ENCODE results near the gene SERPINB1.

SERPINB1 gene

DNA sequence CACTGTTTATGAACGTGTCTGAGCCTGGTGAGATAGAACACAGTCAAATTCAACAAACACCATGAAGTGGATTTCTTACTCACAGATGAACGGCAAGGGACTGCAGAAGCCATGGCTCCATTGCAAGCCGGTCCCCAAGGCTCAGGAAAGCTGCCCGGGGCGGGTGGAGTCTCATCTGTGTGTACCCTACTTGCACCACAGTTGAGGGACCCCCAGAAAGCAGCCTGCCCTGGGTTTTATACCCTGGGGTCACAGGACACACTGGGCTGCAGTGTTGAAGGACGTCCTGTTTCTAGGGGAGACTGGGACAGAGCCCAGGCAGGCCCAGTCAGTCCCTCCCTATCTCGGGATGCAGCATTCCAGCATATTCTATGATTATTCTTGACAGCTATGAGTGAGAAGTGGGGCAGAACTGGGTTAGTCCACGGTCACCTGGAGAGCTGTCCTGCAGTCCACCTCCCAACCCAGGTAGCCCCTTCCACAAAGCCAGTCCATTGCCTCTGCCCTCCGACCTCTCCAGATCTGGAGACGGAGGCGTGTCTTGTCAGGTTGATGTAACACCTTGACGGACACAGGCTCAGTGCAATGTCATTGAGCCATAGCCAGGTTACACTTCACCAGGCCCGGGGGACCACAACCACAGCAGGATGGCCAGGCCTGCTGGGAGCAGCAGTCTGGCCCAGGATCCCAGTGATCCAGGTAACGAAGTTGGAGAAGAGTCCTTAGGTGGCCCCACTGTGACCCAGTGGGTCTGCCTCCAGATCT lies 40.9 kb downstream of the SERPINB1 start:
- no peak for TF ChIP-seq CTCF (IDR thresholded peaks at IDR 0.05; ENCODE audit: control extremely low read depth, extremely low read depth, low read depth, missing control alignments)
- no peak for DNase-seq (ENCODE audit: extremely low spot score)
- ChIA-PET POLR2A (no interaction called here), CTCF (interaction anchor here (0.9 to 1.6 kb wide), 3 partner anchors 9 to 17 kb away, joined by 3 to 10 read pairs (median 4); no protein-coding TSS in a partner anchor)

DNA sequence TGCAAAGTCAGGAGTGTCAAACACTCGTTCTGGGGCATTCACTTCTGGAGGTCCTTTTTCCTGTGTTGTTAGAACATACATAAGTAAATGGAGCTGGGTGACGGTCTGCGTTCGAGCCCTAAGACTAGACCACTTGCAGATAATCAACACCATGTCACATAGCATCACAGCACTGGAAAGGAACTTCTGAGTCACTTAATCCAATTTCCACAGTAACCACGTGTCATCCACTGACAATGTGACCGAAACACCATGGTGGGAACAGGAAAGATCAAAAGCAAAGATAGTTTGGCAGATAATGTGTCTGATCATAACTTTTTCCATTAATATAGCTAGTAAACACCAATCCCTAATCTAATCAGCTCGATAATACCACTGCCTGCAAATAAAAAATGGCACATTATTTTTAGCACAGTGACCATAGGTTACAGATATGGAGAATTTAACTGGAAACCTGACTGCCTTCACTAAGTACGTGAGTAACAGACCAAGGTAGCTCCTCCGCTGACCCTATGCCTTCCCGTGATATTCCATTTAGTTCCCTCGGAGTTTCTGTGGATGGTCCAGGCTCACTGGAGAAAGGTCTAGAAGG lies 41.6 kb downstream of the SERPINB1 start:
- ChIA-PET CTCF (interaction anchor here (0.9 to 1.6 kb wide), 3 partner anchors 8 to 18 kb away, joined by 3 to 10 read pairs (median 4); no protein-coding TSS in a partner anchor), POLR2A (no interaction called here)
- DNase-seq (ENCODE audit: extremely low spot score), result no peak
- TF ChIP-seq CTCF (IDR thresholded peaks at IDR 0.05; ENCODE audit: control extremely low read depth, extremely low read depth, low read depth, missing control alignments), result no peak

DNA sequence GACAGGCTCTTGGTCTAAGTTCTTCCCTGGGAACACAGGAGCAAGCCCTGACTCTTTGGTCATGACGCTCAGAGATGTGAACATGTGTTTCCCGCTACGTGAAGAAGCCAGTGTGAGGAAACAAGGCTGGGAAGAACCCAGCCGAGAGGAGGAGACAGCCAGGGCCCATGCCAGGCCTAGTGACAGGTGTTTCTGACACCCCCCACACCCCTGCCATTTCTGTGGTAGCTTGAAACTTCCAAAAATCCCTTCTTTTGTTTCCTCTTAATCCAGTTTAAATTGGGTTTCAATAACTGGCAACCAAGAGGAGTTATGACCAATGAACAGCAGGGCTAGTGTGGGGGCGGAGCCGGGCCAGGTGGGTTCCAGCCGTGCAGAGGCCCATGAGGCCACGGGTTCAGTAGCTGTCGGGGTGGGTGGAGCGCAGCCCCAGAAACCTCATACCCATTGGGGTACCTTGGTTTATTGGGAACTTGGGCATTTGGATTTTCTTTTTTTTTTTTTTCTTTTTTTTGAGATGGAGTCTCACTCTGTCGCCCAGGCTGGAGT lies 43.0 kb downstream of the SERPINB1 start:
- DNase-seq (ENCODE audit: extremely low spot score), result no peak
- CTCF ChIA-PET, result interaction anchor here (1.4 to 2.1 kb wide), 5 partner anchors 18 to 190 kb away, joined by 3 to 9 read pairs (median 5); no protein-coding TSS in a partner anchor
- POLR2A ChIA-PET, result no interaction called here
- TF ChIP-seq CTCF (IDR thresholded peaks at IDR 0.05; ENCODE audit: control extremely low read depth, extremely low read depth, low read depth, missing control alignments), result no peak

GRCh38 chr6:2797564-2798031 lies 44.1 kb downstream of the SERPINB1 start:
- POLR2A ChIA-PET, result no interaction called here
- TF ChIP-seq CTCF (IDR thresholded peaks at IDR 0.05; ENCODE audit: control extremely low read depth, extremely low read depth, low read depth, missing control alignments), result no peak
- CTCF ChIA-PET, result interaction anchor here (1.1 to 2.1 kb wide), 7 partner anchors 17 to 191 kb away, joined by 3 to 9 read pairs (median 5); no protein-coding TSS in a partner anchor
- no peak for DNase-seq (ENCODE audit: extremely low spot score)

DNA sequence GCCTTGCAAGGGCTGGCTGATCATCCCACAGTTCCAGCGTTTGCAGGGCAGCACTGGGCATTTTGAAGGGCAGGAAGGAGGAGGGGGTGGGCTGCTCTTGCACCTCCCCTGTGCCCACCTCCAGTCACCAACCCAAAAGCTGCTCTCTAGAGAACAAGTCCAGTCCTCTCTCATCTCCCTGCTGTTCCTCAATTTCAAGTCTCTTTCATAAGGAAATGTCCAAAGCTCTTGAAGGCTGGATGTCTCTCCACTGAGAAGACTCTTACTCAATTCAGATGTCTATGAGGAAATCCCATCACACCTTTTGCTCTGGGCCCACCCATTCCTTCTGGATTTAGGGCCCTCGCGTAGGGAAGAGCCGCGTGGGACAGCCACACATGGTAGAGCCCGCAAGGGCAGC lies 44.8 kb downstream of the SERPINB1 start:
- DNase-seq (ENCODE audit: extremely low spot score), result no peak
- CTCF ChIA-PET, result interaction anchor here (1.1 to 2.1 kb wide), 4 partner anchors 21 to 135 kb away, joined by 5 to 9 read pairs (median 5); no protein-coding TSS in a partner anchor
- POLR2A ChIA-PET, result no interaction called here
- no peak for TF ChIP-seq CTCF (IDR thresholded peaks at IDR 0.05; ENCODE audit: control extremely low read depth, extremely low read depth, low read depth, missing control alignments)

DNA sequence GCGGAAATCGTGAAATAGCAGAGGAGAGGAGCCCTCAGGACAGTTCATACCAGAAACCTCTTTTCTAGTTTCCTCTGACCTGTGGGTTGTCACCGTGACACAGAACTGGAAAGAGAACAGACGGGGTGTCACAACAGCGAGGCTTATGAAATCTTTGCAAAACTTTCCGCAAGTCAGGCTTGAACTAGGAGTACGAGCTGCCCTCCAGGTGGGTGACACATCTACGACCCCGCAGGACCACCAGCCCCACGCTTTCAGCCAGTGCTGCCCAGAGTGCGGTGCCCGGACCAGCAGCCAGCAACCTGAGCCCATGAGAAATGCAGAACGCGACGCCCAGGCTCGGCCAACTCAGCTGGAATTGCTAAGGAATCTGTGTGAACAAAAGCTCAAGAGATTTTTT lies 45.7 kb downstream of the SERPINB1 start:
- ChIA-PET POLR2A (no interaction called here), CTCF (interaction anchor here (1.4 to 2.9 kb wide), 2 partner anchors 24 to 116 kb away, joined by 3 to 9 read pairs; no protein-coding TSS in a partner anchor)
- no peak for DNase-seq (ENCODE audit: extremely low spot score)
- TF ChIP-seq CTCF (IDR thresholded peaks at IDR 0.05; ENCODE audit: control extremely low read depth, extremely low read depth, low read depth, missing control alignments), result no peak
